WTC11 (cell line): Measurements from ENCODE around the gene CXorf38. TPM values are rescaled to one million over a fixed set of nuclear protein-coding genes. Genes with fewer than 3 reads are reported as not detected.
"Not testable (repeated sequence)": the region's sequence is repeated elsewhere in the genome, so short reads cannot be mapped to it uniquely, and the experiment has no call there.

Experiments used
- ATAC-seq: fragments of 200-7000 bp; cut with Tn5 transposase; 2 replicates; pipeline ENCODE4 v1.10.0; 2021; ENCODE audit warnings: mild to moderate bottlenecking, moderate library complexity
- CTCF ChIA-PET: fragments of 300-600 bp; sonication (Branson Sonifier 250); formaldehyde crosslinking; loops from one replicate; lab custom pipeline; 2021; ENCODE audit warnings: antibody characterized with exemption; lab: Charles Lee
- POLR2A ChIA-PET: fragments of 350-600 bp; sonication (Branson Sonifier 250); formaldehyde crosslinking; loops from one replicate; lab custom pipeline; 2021; ENCODE audit warnings: antibody characterized with exemption; lab: Charles Lee
- DNase-seq: peaks from one replicate; pipeline ENCODE4 v3.0.0; 2021; ENCODE audit warnings: low spot score
- H3K27ac Mint-ChIP-seq: 2 replicates; pipeline ENCODE4 v1.8.0; 2021; ENCODE audit warnings: mixed read lengths
- H3K27me3 Mint-ChIP-seq: 2 replicates; pipeline ENCODE4 v1.8.0; 2021; ENCODE audit warnings: low read depth, mild to moderate bottlenecking, moderate library complexity, mixed read lengths
- H3K36me3 Mint-ChIP-seq: 2 replicates; pipeline ENCODE4 v1.8.0; 2021; ENCODE audit warnings: mixed read lengths
- H3K4me1 Mint-ChIP-seq: 2 replicates; pipeline ENCODE4 v1.8.0; 2022; ENCODE audit warnings: mixed read lengths
- H3K4me3 Mint-ChIP-seq: 2 replicates; pipeline ENCODE4 v1.8.0; 2021; ENCODE audit warnings: mild to moderate bottlenecking, moderate library complexity, mixed read lengths
- H3K9me3 Mint-ChIP-seq: 2 replicates; pipeline ENCODE4 v1.8.0; 2021; ENCODE audit warnings: mixed read lengths
- ARID4B ChIP-seq: sonication (generic); formaldehyde crosslinking; IDR thresholded peaks from 2 replicates; pipeline ENCODE4 v1.8.0; 2023; ENCODE audit warnings: missing genetic modification reagents, mild to moderate bottlenecking, borderline replicate concordance
- ATF3 ChIP-seq: sonication (generic); formaldehyde crosslinking; conservative IDR thresholded peaks from 2 replicates; pipeline ENCODE4 v1.8.1; 2022; ENCODE audit warnings: mild to moderate bottlenecking, missing genetic modification reagents
- E2F5 ChIP-seq: sonication (generic); formaldehyde crosslinking; IDR thresholded peaks from 2 replicates; pipeline ENCODE4 v1.8.1; 2022; ENCODE audit warnings: mild to moderate bottlenecking, moderate library complexity, missing genetic modification reagents
- ELF4 ChIP-seq: sonication (generic); formaldehyde crosslinking; IDR thresholded peaks from 2 replicates; pipeline ENCODE4 v1.8.1; 2022; ENCODE audit warnings: low read depth, mild to moderate bottlenecking, moderate library complexity, missing genetic modification reagents
- ESRRA ChIP-seq: sonication (generic); formaldehyde crosslinking; IDR thresholded peaks from 2 replicates; pipeline ENCODE4 v1.8.1; 2022; ENCODE audit warnings: mild to moderate bottlenecking, missing genetic modification reagents, borderline replicate concordance
- GABPB1 ChIP-seq: sonication (generic); formaldehyde crosslinking; IDR thresholded peaks from 2 replicates; pipeline ENCODE4 v1.8.1; 2023; ENCODE audit warnings: mild to moderate bottlenecking, missing genetic modification reagents
- MLX ChIP-seq: sonication (generic); formaldehyde crosslinking; IDR thresholded peaks from 2 replicates; pipeline ENCODE4 v1.8.1; 2023; ENCODE audit warnings: mild to moderate bottlenecking, missing genetic modification reagents, moderate library complexity
- MYBL2 ChIP-seq: sonication (generic); formaldehyde crosslinking; IDR thresholded peaks from 2 replicates; pipeline ENCODE4 v1.8.1; 2023; ENCODE audit warnings: mild to moderate bottlenecking, moderate library complexity, missing genetic modification reagents
- NR1H2 ChIP-seq: sonication (generic); formaldehyde crosslinking; IDR thresholded peaks from 2 replicates; pipeline ENCODE4 v1.9.0; 2021; ENCODE audit warnings: mild to moderate bottlenecking, moderate library complexity, missing genetic modification reagents
- RELA ChIP-seq: sonication (generic); formaldehyde crosslinking; IDR thresholded peaks from 2 replicates; pipeline ENCODE4 v1.8.1; 2022; ENCODE audit warnings: missing genetic modification reagents, mild to moderate bottlenecking, borderline replicate concordance
- SP1 ChIP-seq: sonication (generic); formaldehyde crosslinking; conservative IDR thresholded peaks from 2 replicates; pipeline ENCODE4 v1.8.1; 2022; ENCODE audit warnings: missing genetic modification reagents
- STAT6 ChIP-seq: sonication (generic); formaldehyde crosslinking; conservative IDR thresholded peaks from 2 replicates; pipeline ENCODE4 v1.8.1; 2023; ENCODE audit warnings: mild to moderate bottlenecking, low read depth, missing genetic modification reagents, moderate library complexity
- TEAD4 ChIP-seq: sonication (generic); formaldehyde crosslinking; IDR thresholded peaks from 2 replicates; pipeline ENCODE4 v1.8.0; 2022; ENCODE audit warnings: mild to moderate bottlenecking, missing genetic modification reagents
- ZNF121 ChIP-seq: sonication (generic); formaldehyde crosslinking; IDR thresholded peaks from 2 replicates; pipeline ENCODE4 v1.8.0; 2023; ENCODE audit warnings: missing genetic modification reagents
- ZNF219 ChIP-seq: sonication (generic); formaldehyde crosslinking; IDR thresholded peaks from 2 replicates; pipeline ENCODE4 v1.8.0; 2023; ENCODE audit warnings: missing genetic modification reagents, mild to moderate bottlenecking, borderline replicate concordance
- ZNF671 ChIP-seq: fragments of 250-450 bp; sonication (Bioruptor Pico); IDR thresholded peaks from 2 replicates; pipeline ENCODE4 v1.8.0; 2021; ENCODE audit warnings: mild to moderate bottlenecking
- total RNA-seq: library from RNA; stranded (reverse); gene quantifications from 3 replicates; pipeline ENCODE4 v1.2.3, GENCODE V29; 2021
- TF ChIP-seq, protein P1 (sequence below): sonication (generic); formaldehyde crosslinking; IDR thresholded peaks from 2 replicates; pipeline ENCODE4 v1.8.0; 2022; ENCODE audit warnings: mild to moderate bottlenecking, missing genetic modification reagents

CXorf38 gene
- total RNA-seq, 1 experiment from 2014 or later: 10.0 TPM

DNA sequence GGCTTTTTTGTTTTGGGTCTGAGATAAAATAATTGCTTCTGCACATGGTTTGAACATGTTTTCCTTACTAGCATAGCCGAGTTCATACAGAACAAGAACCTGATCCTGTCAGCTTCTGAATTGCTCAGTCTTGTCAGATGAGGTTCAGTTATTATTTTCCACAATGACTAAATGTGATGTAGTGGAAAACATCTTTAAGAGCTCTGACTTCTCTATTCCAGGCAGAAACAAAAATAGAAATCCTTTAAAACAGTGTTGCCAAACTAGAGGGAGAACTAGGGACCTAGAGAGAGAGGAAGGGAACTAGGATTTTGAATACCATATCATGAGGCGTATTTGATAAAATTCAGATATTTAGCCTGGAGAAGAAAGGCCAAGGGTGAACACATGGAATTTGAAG, 64.5 kb downstream of the CXorf38 start (continued):
- TF ChIP-seq STAT6 (CRISPR knock-in tag) (no peak), MLX (CRISPR knock-in tag) (no peak), TEAD4 (no peak), RELA (CRISPR knock-in tag) (no peak)

DNA sequence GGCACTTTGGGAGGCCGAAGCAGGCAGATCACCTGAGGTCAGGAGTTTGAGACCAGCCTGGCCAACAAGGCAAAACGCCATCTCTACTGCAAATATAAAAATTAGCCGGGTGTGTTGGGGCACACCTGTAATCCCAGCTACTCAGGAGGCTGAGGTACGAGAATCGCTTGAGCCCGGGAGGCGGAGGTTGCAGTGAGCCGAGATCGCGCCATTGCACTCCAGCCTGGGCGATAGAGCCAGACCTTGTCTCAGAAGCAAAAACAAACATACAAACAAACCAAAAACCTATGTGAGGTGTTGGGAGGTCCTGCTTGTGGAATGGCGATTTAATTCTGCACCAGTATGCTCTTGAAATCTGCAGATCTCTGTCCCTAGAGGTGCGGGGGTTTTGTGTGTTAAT, 65.2 kb downstream of the CXorf38 start:
- H3K27ac Mint-ChIP-seq, DNase-seq, ATAC-seq, H3K9me3 Mint-ChIP-seq, H3K36me3 Mint-ChIP-seq, H3K4me1 Mint-ChIP-seq, H3K27me3 Mint-ChIP-seq: not testable (repeated sequence)
- ChIA-PET POLR2A (interaction anchor here (0.6 kb wide), 1 partner anchor 822 kb away, joined by 5 read pairs; no protein-coding TSS in a partner anchor), CTCF (interaction anchor here (1.6 kb wide), 1 partner anchor 66 kb away, joined by 3 read pairs; the partner anchor contains the start of gene CXorf38)
- H3K4me3 Mint-ChIP-seq: peak overlapping the region; percentile 65

GRCh38 chrX:40581336-40581920, 65.9 kb downstream of the CXorf38 start:
- CTCF ChIA-PET: interaction anchor here (1.0 to 1.6 kb wide), 2 partner anchors 37 to 67 kb away, joined by 3 to 4 read pairs; partner anchors contain the start of gene CXorf38
- Mint-ChIP-seq H3K27me3 (no peaks in the 10 kb centered on the region), H3K27ac (no peak overlapping the region), H3K4me3 (peak overlapping the region; percentile 65), H3K36me3 (no peaks in the 10 kb centered on the region), H3K4me1 (peaks cover 8% of the 10 kb centered on the region), H3K9me3 (no peaks in the 10 kb centered on the region)
- DNase-seq: no peak
- POLR2A ChIA-PET: interaction anchor here (0.6 kb wide), 1 partner anchor 823 kb away, joined by 5 read pairs; no protein-coding TSS in a partner anchor
- TF ChIP-seq RELA (CRISPR knock-in tag) (no peak), ELF4 (CRISPR knock-in tag) (no peak), ZNF121 (CRISPR knock-in tag) (no peak), ZNF671 (CRISPR knock-in tag) (no peak)
- ATAC-seq: no peak

DNA sequence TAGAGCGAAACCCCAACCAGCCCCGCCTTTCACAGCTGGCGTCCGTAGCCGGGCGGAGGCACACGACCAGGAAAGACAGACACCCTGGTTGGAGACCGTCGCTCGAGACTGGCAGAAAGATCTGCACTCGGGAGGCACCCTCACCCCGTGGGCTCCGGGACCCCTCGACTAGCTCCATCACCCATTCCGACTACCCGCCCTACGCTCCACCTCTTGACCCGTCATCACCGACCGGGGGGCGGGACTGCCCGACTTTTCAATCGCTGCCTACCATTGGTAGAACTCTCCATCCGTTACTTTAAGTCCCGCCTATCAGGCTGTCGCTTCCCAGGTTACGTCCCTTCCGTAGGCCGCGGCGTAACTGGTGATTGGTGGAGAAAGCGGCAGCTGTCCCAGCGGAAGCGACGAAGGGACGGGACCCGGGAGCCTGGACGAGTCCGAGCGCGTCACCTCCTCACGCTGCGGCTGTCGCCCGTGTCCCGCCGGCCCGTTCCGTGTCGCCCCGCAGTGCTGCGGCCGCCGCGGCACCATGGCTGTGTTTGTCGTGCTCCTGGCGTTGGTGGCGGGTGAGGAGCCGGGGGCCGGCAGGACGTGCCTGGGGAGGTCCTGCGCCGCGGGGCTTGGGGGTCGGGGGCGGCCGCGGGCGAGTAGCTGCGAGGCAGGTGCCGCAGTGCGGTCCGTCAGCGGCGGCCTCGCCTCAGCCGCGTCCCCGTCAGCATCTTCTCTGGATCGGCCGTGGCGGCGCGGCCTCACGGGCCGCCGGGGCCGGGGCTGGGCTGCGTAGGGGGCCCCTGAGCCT, 66.6 kb downstream of the CXorf38 start, which contains the start of gene ATP6AP2:
Gene ATP6AP2 (plus strand): TSS at position 434 of the 799 bp plus-strand sequence. CDS start 96 bp downstream, at position 530.
- Mint-ChIP-seq H3K4me1 (peaks cover 8% of the 10 kb centered on the region), H3K4me3 (peak within 1 kb of the TSS; percentile 80), H3K9me3 (no peaks in the 10 kb centered on the region), H3K27me3 (no peaks in the 10 kb centered on the region), H3K27ac (peak within 1 kb of the TSS; percentile 91), H3K36me3 (no peaks in the 10 kb centered on the region)
- ATAC-seq (peak; percentile 98), DNase-seq (peak; percentile 87)
- ChIA-PET POLR2A (no interaction called here), CTCF (interaction anchor here (0.6 to 1.6 kb wide), 4 partner anchors 37 to 796 kb away, joined by 3 to 4 read pairs (median 3); partner anchors contain the start of gene CXorf38)
- no peak for TF ChIP-seq ZNF219 (CRISPR knock-in tag)
- no peak for TF ChIP-seq MYBL2 (CRISPR knock-in tag)
- TF ChIP-seq NR1H2 (CRISPR knock-in tag): no peak
- TF ChIP-seq SP1 (CRISPR knock-in tag): peak; percentile 57
- TF ChIP-seq GABPB1 (CRISPR knock-in tag): peak; percentile 23; the same call in 1 of the 2 replicates
- no peak for TF ChIP-seq ESRRA (CRISPR knock-in tag)
- TF ChIP-seq, protein P1, sequence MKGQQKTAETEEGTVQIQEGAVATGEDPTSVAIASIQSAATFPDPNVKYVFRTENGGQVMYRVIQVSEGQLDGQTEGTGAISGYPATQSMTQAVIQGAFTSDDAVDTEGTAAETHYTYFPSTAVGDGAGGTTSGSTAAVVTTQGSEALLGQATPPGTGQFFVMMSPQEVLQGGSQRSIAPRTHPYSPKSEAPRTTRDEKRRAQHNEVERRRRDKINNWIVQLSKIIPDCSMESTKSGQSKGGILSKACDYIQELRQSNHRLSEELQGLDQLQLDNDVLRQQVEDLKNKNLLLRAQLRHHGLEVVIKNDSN (CRISPR knock-in tag): no peak; the same call in 1 of the 2 replicates
- no peak for TF ChIP-seq ATF3 (CRISPR knock-in tag)
- no peak for TF ChIP-seq ARID4B (CRISPR knock-in tag)
- TF ChIP-seq E2F5: 0 out of 2 replicates have a peak, but pooled peaks have one; percentile 39
